Measurements from ENCODE around the gene C1QTNF12. TPM values are rescaled to one million over a fixed set of nuclear protein-coding genes. Genes with fewer than 3 reads are reported as not detected.
A peak's percentile ranks its signal among the peaks of the same experiment; 100 is the strongest.

Gene C1QTNF12
- total RNA-seq, 6 experiments from 2014 or later, result 0.40 to 4.0 (median 1.1) TPM; not detected in 1

DNA sequence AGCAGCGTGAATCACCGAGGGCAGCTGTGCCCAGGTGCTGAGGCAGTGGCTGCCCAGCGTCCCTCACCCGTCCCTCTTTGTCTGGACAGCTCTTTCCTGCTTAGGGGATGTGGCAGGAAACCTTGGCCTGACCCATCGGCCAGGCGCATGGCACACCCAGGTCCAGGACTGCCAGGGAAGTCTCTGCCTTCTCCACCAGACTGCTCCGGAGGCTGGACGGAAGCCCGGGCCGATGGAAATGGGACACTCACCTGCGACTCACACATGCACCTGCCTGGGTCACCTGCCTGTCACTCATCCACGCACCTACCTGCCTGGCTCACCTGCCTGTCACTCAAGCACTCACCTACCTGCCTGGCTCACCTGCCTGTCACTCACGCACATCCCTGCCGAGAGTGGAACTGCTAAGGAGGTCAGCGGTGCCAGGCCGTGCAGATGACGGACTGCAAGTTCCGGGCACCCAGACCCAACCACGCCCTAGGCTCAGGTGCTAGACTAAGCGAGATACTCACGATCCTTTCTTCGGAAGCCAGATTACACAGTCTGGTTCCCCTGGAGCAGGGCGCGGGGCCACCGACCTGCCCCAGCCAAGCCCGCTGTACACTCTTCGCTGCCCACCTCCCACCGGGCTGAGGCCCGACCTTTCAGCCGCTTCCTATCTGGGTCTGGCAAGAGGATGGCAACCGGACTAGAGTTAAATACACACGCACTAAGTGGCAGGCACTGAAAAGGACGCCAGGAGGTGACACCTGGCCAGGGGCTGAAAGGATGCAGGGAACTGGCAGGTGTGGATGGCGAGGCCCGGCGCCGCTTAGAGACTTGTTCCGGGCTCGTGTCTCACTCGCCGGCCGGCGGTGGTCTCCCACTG, 26.1 kb upstream of the C1QTNF12 start:
- Histone ChIP-seq H3K4me3 (peak overlapping the region; percentile 82 to 97 (median 91)), H3K4me1 (peaks cover 0 to 22% (median 10%) of the 10 kb centered on the region in 4 donors), H3K9me3 (no peaks in the 10 kb centered on the region), H3K27me3 (no peaks in the 10 kb centered on the region), H3K36me3 (peaks cover 0 to 2% (median 0%) of the 10 kb centered on the region in 4 donors), H3K27ac (peak overlapping the region; percentile 47 to 74 (median 60))
- TF ChIP-seq, protein P1, sequence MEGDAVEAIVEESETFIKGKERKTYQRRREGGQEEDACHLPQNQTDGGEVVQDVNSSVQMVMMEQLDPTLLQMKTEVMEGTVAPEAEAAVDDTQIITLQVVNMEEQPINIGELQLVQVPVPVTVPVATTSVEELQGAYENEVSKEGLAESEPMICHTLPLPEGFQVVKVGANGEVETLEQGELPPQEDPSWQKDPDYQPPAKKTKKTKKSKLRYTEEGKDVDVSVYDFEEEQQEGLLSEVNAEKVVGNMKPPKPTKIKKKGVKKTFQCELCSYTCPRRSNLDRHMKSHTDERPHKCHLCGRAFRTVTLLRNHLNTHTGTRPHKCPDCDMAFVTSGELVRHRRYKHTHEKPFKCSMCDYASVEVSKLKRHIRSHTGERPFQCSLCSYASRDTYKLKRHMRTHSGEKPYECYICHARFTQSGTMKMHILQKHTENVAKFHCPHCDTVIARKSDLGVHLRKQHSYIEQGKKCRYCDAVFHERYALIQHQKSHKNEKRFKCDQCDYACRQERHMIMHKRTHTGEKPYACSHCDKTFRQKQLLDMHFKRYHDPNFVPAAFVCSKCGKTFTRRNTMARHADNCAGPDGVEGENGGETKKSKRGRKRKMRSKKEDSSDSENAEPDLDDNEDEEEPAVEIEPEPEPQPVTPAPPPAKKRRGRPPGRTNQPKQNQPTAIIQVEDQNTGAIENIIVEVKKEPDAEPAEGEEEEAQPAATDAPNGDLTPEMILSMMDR (IDR thresholded peaks at IDR 0.05), result no peak
- TF ChIP-seq POLR2A (IDR thresholded peaks at IDR 0.05), result no peak
- WGBS (ENCODE audit: insufficient coverage, low coverage, low lambda C conversion rate, missing lambda C conversion rate), result 7% methylated on average over 26 of the region's 43 CpGs
- DNase-seq (peak in 2 of 3 donors; percentile 49 to 57), ATAC-seq (peak in 1 of 4 donors; percentile 17)
- intact Hi-C loops (cut with DNase I), result no loop called here

DNA sequence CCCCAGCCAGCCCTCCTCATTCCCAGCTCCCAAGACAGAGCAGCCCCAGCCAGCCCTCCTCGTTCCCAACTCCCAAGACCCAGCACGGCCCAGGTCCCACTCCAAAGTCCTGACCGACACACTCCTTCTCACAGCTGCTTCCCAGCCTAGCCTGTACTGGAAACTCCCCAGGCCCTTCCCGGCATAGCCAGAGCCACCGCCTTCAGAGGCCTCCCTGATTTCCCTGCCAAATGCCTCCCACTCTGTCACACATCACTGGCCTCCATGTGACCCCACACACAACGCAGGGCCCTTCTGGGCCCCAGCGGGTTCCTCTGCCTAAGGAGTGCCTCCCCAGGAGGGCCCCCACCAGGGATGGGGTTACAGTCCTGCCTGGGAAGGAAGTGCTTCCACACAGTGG, 24.3 kb upstream of the C1QTNF12 start:
- Histone ChIP-seq H3K36me3 (peaks cover 0 to 8% (median 1%) of the 10 kb centered on the region in 4 donors), H3K4me3 (no peak overlapping the region), H3K27ac (no peak overlapping the region), H3K4me1 (peaks cover 0 to 22% (median 10%) of the 10 kb centered on the region in 4 donors), H3K27me3 (no peaks in the 10 kb centered on the region), H3K9me3 (no peaks in the 10 kb centered on the region)
- intact Hi-C loops (cut with DNase I), result no loop called here
- DNase-seq (no peak), ATAC-seq (no peak)
- TF ChIP-seq POLR2A (IDR thresholded peaks at IDR 0.05), result no peak
- TF ChIP-seq, protein P1 (IDR thresholded peaks at IDR 0.05), result no peak
- 87% methylated on average over 3 of the region's 7 CpGs for WGBS (ENCODE audit: insufficient coverage, low coverage, low lambda C conversion rate, missing lambda C conversion rate)

DNA sequence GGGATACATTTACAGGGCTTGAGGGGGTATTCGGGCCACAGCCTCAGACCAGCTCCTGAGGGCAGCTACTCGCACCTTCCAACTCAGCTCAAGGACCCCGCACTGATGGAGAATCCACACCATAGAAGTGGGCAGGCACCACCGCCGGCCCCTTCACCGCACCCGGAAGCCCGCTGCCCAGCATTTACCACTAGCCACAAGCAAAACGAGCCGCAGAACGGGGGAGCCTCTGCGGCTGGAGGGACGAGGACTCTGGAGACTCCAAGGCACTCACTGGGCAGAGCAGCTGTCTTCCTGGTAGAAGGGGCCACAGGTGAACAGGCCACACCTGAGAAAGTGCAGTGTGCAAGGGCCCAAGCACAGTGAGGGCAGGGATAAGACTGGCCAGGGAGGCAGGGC, 21.8 kb upstream of the C1QTNF12 start:
- Histone ChIP-seq H3K27me3 (no peaks in the 10 kb centered on the region), H3K4me1 (peaks cover 0 to 22% (median 10%) of the 10 kb centered on the region in 4 donors), H3K36me3 (peaks cover 0 to 26% (median 4%) of the 10 kb centered on the region in 4 donors), H3K27ac (no peak overlapping the region), H3K4me3 (no peak overlapping the region), H3K9me3 (no peaks in the 10 kb centered on the region)
- WGBS (ENCODE audit: insufficient coverage, low coverage, low lambda C conversion rate, missing lambda C conversion rate), result no CpG with 5 or more reads among the region's 13 CpGs
- DNase-seq, result no peak
- ATAC-seq, result no peak
- intact Hi-C loops (cut with DNase I), result loop anchor here in 1 of 2 donors (10.0 kb wide), 1 partner anchor 143 kb away; no protein-coding TSS in a partner anchor
- TF ChIP-seq, protein P1 (IDR thresholded peaks at IDR 0.05), result no peak
- no peak for TF ChIP-seq POLR2A (IDR thresholded peaks at IDR 0.05)

DNA sequence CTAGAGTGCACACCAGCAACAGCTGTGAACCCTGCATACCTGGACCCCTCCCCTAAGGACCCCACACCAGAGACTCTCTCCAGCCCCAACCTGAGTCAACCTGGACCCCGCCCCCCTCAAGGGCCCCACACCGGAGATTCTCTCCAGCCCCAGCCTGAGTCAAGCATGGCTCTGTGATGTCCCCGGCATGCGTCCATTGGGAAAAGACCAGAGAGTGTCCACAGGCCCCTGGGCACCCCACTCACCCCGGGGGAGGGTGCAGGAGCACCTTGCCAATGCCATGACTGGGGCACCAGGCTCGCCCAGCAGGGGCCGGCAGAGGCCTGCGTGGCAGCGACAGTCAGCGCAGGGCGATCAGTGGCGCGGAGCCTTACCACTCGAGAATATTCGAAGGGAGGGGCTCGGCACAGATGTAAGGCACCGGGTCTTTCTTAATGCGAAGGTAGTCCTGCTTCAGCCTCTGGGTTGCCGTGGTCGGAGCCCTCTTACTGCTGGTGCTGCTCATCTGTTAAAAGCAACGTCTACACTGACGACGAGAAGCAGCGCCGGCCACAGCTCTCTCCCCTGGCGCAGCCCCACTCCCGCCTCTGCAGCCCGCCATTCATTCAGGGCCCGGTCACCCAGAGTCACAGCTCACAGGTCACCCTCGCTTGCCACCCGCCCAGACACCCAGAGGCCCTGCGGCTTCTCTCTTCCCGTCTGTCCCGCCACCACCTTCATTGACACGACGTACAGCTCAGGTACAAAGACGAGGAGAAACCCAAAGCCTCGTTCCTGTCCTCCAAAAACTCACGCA, 21.2 kb upstream of the C1QTNF12 start:
- TF ChIP-seq POLR2A (IDR thresholded peaks at IDR 0.05), result no peak
- TF ChIP-seq, protein P1 (IDR thresholded peaks at IDR 0.05), result no peak
- Histone ChIP-seq H3K27me3 (no peaks in the 10 kb centered on the region), H3K36me3 (peaks cover 0 to 32% (median 5%) of the 10 kb centered on the region in 4 donors), H3K9me3 (no peaks in the 10 kb centered on the region), H3K4me1 (peaks cover 0 to 21% (median 10%) of the 10 kb centered on the region in 4 donors), H3K4me3 (no peak overlapping the region), H3K27ac (no peak overlapping the region)
- intact Hi-C loops (cut with DNase I), result loop anchor here in 1 of 2 donors (10.0 kb wide), 1 partner anchor 143 kb away; no protein-coding TSS in a partner anchor
- WGBS (ENCODE audit: insufficient coverage, low coverage, low lambda C conversion rate, missing lambda C conversion rate), result 85% methylated on average over 4 of the region's 39 CpGs
- ATAC-seq (no peak), DNase-seq (peak in 1 of 3 donors; percentile 45)
